GM12891 (cell line): Measurements from ENCODE around the gene LMNTD1.

Source experiments
- DNase-seq: peaks from one replicate; pipeline ENCODE4 v3.0.0; 2011; ENCODE audit warnings: low spot score; ENCODE audit not compliant: insufficient read length
- FAIRE-seq: peaks from 2 replicates; lab custom pipeline; 2011; peaks lifted over from hg19 to GRCh38; lab: Jason Lieb, UNC
- PAX5 ChIP-seq: IDR thresholded peaks from 2 replicates; pipeline ENCODE4 v1.6.1; 2011; ENCODE audit warnings: low read length, moderate library complexity, mild to moderate bottlenecking; ENCODE audit not compliant: insufficient read depth, severe bottlenecking
- POLR2A ChIP-seq: IDR thresholded peaks from 2 replicates; pipeline ENCODE4 v1.6.1; 2011; ENCODE audit warnings: low read depth, low read length, control low read depth
- POLR2AphosphoS5 ChIP-seq: IDR thresholded peaks from 2 replicates; pipeline ENCODE4 v1.6.1; 2011; ENCODE audit warnings: low read depth, low read length, control low read depth
- POU2F2 ChIP-seq: IDR thresholded peaks from 2 replicates; pipeline ENCODE4 v1.6.1; 2011; ENCODE audit warnings: low read depth, mild to moderate bottlenecking, control low read depth, low read length, moderate library complexity
- SPI1 ChIP-seq: IDR thresholded peaks from 2 replicates; pipeline ENCODE4 v1.6.1; 2011; ENCODE audit warnings: low read depth, low read length, control low read depth
- TAF1 ChIP-seq: IDR thresholded peaks from 2 replicates; pipeline ENCODE4 v1.6.1; 2011; ENCODE audit warnings: low read depth, low read length, control low read depth

Gene LMNTD1

DNA sequence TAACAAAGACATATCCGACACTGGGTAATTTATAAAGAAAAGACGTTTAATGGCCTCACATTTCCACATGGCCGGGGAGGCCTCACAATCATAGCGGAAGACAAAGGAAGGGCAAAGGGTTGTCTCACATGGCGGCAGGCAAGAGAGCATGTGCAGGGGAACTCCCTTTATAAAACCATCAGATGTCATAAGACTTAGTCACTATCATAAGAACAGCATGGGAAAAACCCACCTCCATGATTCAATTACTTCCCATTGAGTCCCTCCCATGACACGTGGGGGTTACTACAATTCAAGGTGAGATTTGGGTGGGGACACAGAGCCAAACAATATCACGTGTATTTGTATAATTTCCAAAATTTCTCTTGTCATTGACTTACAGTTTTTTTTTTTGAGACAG lies 5.5 kb upstream of the LMNTD1 start:
- FAIRE-seq (no peak), DNase-seq (no peak)
- TF ChIP-seq SPI1: no peak
- no peak for TF ChIP-seq POLR2A
- TF ChIP-seq PAX5: no peak
- no peak for TF ChIP-seq POLR2AphosphoS5
- no peak for TF ChIP-seq POU2F2
- TF ChIP-seq TAF1: no peak

DNA sequence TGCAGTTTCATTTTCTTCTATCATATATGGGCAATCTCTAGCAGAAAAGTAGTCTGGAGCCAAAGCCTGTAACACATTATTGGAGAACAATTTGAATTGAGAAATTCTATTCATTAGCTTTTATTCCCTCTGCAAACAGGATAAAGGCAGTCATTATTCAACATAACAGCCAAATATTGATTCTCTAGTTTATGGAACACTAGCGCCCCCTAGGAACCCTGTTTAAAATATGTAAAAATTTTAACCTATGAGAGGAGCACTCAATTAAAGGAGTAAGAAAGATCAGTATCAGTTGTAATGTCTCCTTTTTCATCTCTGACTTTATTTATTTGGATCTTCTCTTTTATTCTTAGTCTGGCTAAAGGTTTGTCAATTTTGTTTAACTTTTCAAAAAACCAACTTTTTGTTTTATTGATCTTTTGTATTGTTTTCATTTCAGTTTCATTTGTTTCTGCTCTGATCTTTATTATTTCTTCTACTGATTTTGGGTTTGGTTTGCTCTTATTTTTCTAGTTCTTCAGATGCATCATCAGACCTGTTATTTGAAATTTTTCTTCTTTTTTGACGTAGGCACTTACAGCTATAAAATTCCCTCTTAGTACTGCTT lies 4.8 kb upstream of the LMNTD1 start:
- DNase-seq: no peak
- TF ChIP-seq POLR2A: no peak
- no peak for TF ChIP-seq TAF1
- TF ChIP-seq SPI1: no peak
- no peak for TF ChIP-seq PAX5
- no peak for TF ChIP-seq POU2F2
- TF ChIP-seq POLR2AphosphoS5: no peak
- FAIRE-seq: no peak

DNA sequence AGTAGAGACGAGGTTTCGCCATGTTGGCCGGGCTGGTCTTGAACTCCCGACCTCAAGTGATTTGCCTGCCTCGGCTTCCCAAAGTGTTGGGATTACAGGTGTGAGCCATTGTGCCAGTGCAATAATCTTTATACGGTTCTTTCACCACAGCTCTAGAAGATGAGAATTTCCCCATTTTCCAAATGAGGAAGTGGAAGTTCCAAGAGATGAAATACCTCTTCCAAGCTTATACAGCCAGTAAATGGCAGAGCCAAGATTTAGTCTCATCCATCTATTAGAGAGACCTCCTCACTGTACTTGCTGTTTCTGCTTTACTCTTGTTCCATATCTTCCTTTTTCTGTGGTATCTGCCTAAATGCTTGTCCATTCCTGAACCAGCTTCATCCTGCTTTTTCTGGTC lies 3.1 kb upstream of the LMNTD1 start:
- FAIRE-seq (no peak), DNase-seq (no peak)
- peak; percentile 40; the same call in 1 of the 2 replicates for TF ChIP-seq SPI1
- TF ChIP-seq POLR2A: no peak

DNA sequence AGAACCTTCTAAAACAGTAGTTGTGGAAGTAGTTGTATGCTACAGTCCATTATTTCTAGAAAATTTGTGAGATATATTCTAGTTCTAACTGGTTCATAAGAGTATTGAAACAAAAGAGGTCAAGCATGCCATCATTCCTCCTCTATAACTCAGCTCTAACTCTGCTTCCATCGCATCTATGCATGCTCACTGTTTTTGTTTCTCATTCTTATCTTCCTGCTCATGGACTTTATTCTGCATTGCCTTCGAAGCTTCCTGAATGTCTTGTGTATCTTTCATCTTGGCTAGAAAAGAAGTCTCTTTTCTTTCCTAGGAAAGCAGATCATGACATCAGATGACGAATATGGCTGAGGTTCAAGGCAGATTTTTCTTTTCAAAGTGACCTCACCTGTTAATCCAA lies 402 bp downstream of the LMNTD1 start:
- DNase-seq (no peak), FAIRE-seq (no peak)
- TF ChIP-seq POLR2A: no peak
- TF ChIP-seq POLR2AphosphoS5: no peak
- TF ChIP-seq POU2F2: no peak
- TF ChIP-seq PAX5: no peak
- no peak for TF ChIP-seq SPI1
- no peak for TF ChIP-seq TAF1

DNA sequence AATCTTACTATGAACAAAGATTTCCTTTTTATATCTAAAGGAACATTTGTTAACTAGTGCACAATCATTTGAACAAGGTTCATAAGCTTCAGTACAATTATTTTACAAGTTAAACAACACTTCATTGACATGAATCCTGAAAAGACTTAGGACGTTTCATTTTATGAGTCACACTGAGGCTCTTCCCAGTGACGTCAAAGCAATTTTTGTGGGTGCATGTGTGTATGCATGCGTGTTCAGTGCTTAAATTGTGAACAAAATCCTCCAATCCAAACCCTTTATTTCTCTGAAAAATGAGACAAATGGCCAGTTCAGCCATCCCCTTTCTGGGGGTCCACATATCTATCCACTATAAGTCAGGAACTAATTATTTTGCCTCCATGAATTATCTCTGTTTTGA lies 2.9 kb downstream of the LMNTD1 start:
- FAIRE-seq: no peak
- DNase-seq: no peak
- TF ChIP-seq SPI1 (no peak), POLR2AphosphoS5 (no peak), POLR2A (no peak), POU2F2 (no peak), TAF1 (no peak), PAX5 (no peak)

DNA sequence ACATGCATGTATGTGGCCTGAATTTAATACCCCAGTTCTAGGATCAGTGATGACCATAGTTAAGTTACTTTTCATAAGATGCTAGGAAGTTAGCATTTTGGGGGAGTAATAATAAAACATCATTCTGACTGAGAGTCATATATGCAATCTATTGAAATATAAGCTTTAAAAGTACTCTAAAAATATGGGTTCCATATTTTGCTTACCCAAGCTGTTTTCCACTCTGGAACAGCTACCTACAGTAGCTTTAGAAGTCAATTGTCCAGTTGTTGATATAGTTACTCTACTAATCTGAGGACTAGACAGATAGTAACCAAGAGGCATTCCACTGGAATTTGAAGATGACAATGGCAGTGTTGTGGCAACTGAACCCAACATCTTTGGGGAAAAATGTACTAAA lies 4.0 kb downstream of the LMNTD1 start:
- FAIRE-seq (no peak), DNase-seq (no peak)
- TF ChIP-seq TAF1 (no peak), SPI1 (no peak), POLR2AphosphoS5 (no peak), POU2F2 (no peak), PAX5 (no peak), POLR2A (no peak)

DNA sequence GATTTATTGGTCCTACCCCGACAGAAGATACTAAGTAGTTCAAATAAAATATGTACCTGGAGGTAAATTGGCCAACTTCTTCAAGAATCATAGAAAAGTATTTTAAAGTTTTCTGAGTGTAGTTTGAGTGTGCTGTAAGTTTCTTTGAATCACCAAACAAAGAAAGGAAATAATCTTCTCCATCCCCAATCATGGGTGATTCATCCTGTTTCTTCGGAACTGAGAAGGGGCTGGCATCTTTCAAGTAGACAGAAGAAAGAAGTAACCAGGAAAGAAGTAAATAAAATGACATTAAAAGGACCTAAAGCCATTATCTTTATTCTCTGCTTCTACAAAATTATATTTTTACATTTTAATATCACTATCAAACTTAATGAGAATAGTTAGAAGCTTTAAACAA lies 6.8 kb downstream of the LMNTD1 start:
- no peak for DNase-seq
- TF ChIP-seq POLR2AphosphoS5 (no peak), POLR2A (no peak), PAX5 (no peak), SPI1 (no peak), POU2F2 (no peak), TAF1 (no peak)
- FAIRE-seq: no peak

DNA sequence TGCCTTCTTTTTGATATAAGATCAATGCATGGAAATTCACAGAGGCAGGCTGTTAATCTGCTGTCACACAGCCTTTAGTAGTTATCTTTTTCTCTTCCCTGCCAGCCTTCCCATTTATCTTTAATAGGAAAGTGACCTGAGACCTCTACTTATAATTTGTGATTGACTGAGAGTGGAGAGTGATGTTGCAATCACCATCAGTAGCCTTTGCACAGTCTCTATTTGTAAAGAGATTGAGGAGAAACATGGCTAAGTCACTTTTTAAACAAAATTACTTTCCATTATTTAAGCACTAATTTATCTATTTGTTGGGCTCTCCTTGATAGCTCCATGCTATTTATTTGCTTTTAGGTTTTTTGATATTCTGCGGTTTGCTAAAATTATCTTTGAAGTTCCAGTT lies 19.9 kb downstream of the LMNTD1 start:
- DNase-seq: no peak
- TF ChIP-seq POU2F2: no peak
- no peak for TF ChIP-seq SPI1
- TF ChIP-seq POLR2AphosphoS5: no peak
- TF ChIP-seq PAX5: no peak
- no peak for TF ChIP-seq POLR2A
- TF ChIP-seq TAF1: no peak

DNA sequence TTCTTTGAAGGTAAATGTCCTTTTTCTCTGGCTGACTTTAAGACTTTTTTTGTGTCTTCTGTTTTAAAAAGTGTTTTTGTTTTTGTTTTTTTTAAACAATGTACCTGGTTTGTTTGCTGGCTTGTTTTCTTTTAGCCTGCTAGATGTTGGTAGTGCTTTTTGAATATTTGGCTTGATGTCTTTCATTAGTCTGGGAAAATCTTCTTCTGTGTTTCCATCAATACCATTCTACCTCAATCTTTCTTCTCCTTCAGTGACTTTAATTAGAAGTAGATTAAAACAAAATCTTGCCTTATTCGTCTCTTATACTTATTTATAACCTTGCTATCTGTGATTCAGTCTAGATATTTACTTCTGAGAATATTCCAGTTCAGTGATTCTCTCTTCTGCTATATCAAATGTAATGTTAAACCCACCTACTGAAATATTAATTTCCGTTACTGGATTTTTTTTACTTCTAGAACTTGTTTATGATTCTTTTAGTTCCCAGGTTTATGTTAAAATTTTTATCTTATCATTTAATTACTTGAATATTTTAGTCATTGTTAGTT lies 21.5 kb downstream of the LMNTD1 start:
- FAIRE-seq (no peak), DNase-seq (no peak)
- TF ChIP-seq POU2F2: no peak
- TF ChIP-seq PAX5: no peak
- TF ChIP-seq TAF1: no peak
- TF ChIP-seq POLR2A: no peak
- TF ChIP-seq POLR2AphosphoS5: no peak
- TF ChIP-seq SPI1: no peak

More for the DNA sequence above, 19.9 kb downstream of the LMNTD1 start:
- no peak for FAIRE-seq

DNA sequence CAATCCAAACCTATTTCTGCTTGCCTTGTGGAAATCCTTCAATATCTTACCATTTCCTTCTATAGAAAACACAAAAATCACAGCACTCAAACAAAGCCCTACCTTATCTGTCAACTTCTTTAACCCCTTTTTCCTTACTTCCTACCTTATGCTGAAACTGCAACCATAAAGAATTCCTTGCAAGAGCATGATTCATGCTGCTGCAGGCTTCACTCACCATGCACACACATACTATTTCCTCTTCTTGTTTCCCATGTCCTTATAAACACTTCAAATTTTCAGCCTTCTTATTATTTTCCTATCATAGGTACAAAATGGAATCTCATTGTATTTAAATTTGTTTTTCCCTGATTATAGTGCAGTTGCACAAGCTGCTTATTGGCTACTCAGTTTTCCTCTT lies 23.3 kb downstream of the LMNTD1 start:
- DNase-seq (no peak), FAIRE-seq (no peak)
- TF ChIP-seq PAX5: no peak
- no peak for TF ChIP-seq SPI1
- TF ChIP-seq TAF1: no peak
- TF ChIP-seq POLR2AphosphoS5: no peak
- TF ChIP-seq POLR2A: no peak
- no peak for TF ChIP-seq POU2F2
